Thyroid gland (tissue), 4 donors: ENCODE measurements around the gene SON.
"Not testable (repeated sequence)": the region's sequence is repeated elsewhere in the genome, so short reads cannot be mapped to it uniquely, and the experiment has no call there.

ENCODE experiments used
- POLR2A ChIP-seq, 2 donors: fragments of 450-650 bp; IDR thresholded peaks; one replicate each; pipeline ENCODE4 v1.6.1; 2017; ENCODE audit warnings: antibody characterized with exemption in 2 of 2, mild to moderate bottlenecking in 2 of 2, moderate library complexity in 1 of 2
- TF ChIP-seq, protein P1 (sequence below), 6 experiments: fragments of 200-600 bp in 3 of 6; fragments of 450-650 bp in 3 of 6; sonication (generic) in 3 of 6; IDR thresholded peaks; one replicate each; pipeline ENCODE4 v1.5.1; 2016 to 2019; ENCODE audit warnings: antibody characterized with exemption in 6 of 6, mild to moderate bottlenecking in 2 of 6, inconsistent platforms in 1 of 6, moderate library complexity in 1 of 6

DNA sequence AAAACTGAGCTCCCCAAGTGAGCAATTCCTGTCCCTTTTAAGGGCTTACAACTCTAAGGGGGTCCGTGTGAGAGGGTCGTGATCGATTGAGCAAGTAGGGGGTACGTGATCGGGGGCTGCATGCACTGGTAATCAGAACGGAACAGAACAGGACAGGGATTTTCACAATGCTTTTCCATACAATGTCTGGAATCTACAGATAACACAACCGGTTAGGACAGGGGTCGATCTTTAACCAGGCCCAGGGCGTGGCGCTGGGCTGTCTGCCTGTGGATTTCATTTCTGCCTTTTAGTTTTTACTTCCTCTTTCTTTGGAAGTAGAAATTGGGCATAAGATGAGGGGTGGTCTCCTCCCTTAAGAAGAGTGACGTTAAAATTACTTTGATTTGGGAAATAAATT lies 74.7 kb downstream of the SON start:
- TF ChIP-seq, protein P1, sequence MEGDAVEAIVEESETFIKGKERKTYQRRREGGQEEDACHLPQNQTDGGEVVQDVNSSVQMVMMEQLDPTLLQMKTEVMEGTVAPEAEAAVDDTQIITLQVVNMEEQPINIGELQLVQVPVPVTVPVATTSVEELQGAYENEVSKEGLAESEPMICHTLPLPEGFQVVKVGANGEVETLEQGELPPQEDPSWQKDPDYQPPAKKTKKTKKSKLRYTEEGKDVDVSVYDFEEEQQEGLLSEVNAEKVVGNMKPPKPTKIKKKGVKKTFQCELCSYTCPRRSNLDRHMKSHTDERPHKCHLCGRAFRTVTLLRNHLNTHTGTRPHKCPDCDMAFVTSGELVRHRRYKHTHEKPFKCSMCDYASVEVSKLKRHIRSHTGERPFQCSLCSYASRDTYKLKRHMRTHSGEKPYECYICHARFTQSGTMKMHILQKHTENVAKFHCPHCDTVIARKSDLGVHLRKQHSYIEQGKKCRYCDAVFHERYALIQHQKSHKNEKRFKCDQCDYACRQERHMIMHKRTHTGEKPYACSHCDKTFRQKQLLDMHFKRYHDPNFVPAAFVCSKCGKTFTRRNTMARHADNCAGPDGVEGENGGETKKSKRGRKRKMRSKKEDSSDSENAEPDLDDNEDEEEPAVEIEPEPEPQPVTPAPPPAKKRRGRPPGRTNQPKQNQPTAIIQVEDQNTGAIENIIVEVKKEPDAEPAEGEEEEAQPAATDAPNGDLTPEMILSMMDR (IDR thresholded peaks at IDR 0.05), result not testable (repeated sequence)
- not testable (repeated sequence) for TF ChIP-seq POLR2A (IDR thresholded peaks at IDR 0.05)
